Activated naive CD8-positive, alpha-beta T cell treated with anti-CD3 and anti-CD28 coated beads, Interleukin-2, amount 10 ng/mL, durations not matched to agents 7 days and 5 days (primary cell): ENCODE measurements around the gene ARL5B. TPM values are rescaled to one million over a fixed set of nuclear protein-coding genes. Genes with fewer than 3 reads are reported as not detected.

Experiments
- ATAC-seq: fragments of 150-1000 bp; cut with Tn5 transposase; one replicate; pipeline ENCODE4 v1.10.0; 2021; ENCODE audit warnings: low read depth, moderate library complexity
- POLR2A ChIA-PET: fragments of 350-600 bp; sonication (Branson Sonifier 250); formaldehyde crosslinking; loops from one replicate; lab custom pipeline; 2021; ENCODE audit warnings: antibody characterized with exemption; lab: Charles Lee
- DNase-seq: peaks from one replicate; pipeline ENCODE4 v3.0.0; 2021
- H3K27ac Mint-ChIP-seq: one replicate; pipeline ENCODE4 v1.8.0; 2022; ENCODE audit warnings: mild to moderate bottlenecking, mixed read lengths
- H3K27me3 Mint-ChIP-seq: one replicate; pipeline ENCODE4 v1.8.0; 2022; ENCODE audit warnings: mild to moderate bottlenecking, moderate library complexity, mixed read lengths
- H3K36me3 Mint-ChIP-seq: one replicate; pipeline ENCODE4 v1.8.0; 2021; ENCODE audit warnings: mild to moderate bottlenecking, mixed read lengths
- H3K4me1 Mint-ChIP-seq: one replicate; pipeline ENCODE4 v1.8.0; 2021; ENCODE audit warnings: mixed read lengths
- H3K4me3 Mint-ChIP-seq: one replicate; pipeline ENCODE4 v1.8.0; 2022; ENCODE audit warnings: mild to moderate bottlenecking, moderate library complexity, mixed read lengths
- H3K9me3 Mint-ChIP-seq: one replicate; pipeline ENCODE4 v1.8.0; 2021; ENCODE audit warnings: mixed read lengths
- total RNA-seq, 2 experiments: library from RNA; stranded (reverse); gene quantifications; one replicate each; pipeline ENCODE4 v1.2.3, GENCODE V29; 2021

The ARL5B gene
- total RNA-seq, 2 experiments from 2014 or later: 10.8 to 11.8 TPM

- Mint-ChIP-seq H3K4me1 (peaks cover 32% of the 10 kb centered on the region), H3K4me3 (no peak overlapping the region), H3K27ac (no peak overlapping the region), H3K9me3 (no peaks in the 10 kb centered on the region), H3K36me3 (peaks cover 4% of the 10 kb centered on the region), H3K27me3 (no peaks in the 10 kb centered on the region)
- ATAC-seq (no peak), DNase-seq (no peak)
- POLR2A ChIA-PET: interaction anchor here (2.2 kb wide), 1 partner anchor 12 kb away, joined by 8 read pairs; the partner anchor contains the start of gene ARL5B
These were observed 12.1 kb upstream of the ARL5B start for GRCh38 chr10:18647151-18647550.

GRCh38 chr10:18647945-18648344 lies 11.3 kb upstream of the ARL5B start:
- H3K4me1 Mint-ChIP-seq: peaks cover 36% of the 10 kb centered on the region
- H3K9me3 Mint-ChIP-seq: no peaks in the 10 kb centered on the region
- POLR2A ChIA-PET: interaction anchor here (2.2 kb wide), 1 partner anchor 11 kb away, joined by 8 read pairs; the partner anchor contains the start of gene ARL5B
- peaks cover 4% of the 10 kb centered on the region for H3K36me3 Mint-ChIP-seq
- DNase-seq: no peak
- no peak overlapping the region for H3K4me3 Mint-ChIP-seq
- no peak overlapping the region for H3K27ac Mint-ChIP-seq
- H3K27me3 Mint-ChIP-seq: no peaks in the 10 kb centered on the region
- no peak for ATAC-seq

GRCh38 chr10:18649364-18649959 lies 9.8 kb upstream of the ARL5B start:
- Mint-ChIP-seq H3K9me3 (no peaks in the 10 kb centered on the region), H3K36me3 (peaks cover 12% of the 10 kb centered on the region), H3K4me1 (peaks cover 31% of the 10 kb centered on the region), H3K27me3 (no peaks in the 10 kb centered on the region), H3K27ac (peak overlapping the region; percentile 95), H3K4me3 (peak overlapping the region; percentile 96)
- POLR2A ChIA-PET: interaction anchor here (1.3 to 2.8 kb wide), 2 partner anchors 10 to 22 kb away, joined by 4 to 25 read pairs; partner anchors contain the start of gene ARL5B
- no peak for DNase-seq
- ATAC-seq: no peak

GRCh38 chr10:18650404-18650997 lies 8.7 kb upstream of the ARL5B start:
- DNase-seq: no peak
- peaks cover 31% of the 10 kb centered on the region for H3K4me1 Mint-ChIP-seq
- POLR2A ChIA-PET: interaction anchor here (2.8 kb wide), 1 partner anchor 9 kb away, joined by 25 read pairs; the partner anchor contains the start of gene ARL5B
- no peaks in the 10 kb centered on the region for H3K9me3 Mint-ChIP-seq
- peak overlapping the region; percentile 96 for H3K4me3 Mint-ChIP-seq
- H3K27me3 Mint-ChIP-seq: no peaks in the 10 kb centered on the region
- H3K27ac Mint-ChIP-seq: peak overlapping the region; percentile 95
- peaks cover 12% of the 10 kb centered on the region for H3K36me3 Mint-ChIP-seq
- ATAC-seq: no peak

GRCh38 chr10:18651324-18652007 lies 7.8 kb upstream of the ARL5B start, which contains the start of gene NSUN6:
Gene NSUN6, minus strand, starts transcription at chr10:18651587. Its CDS starts 384 bp downstream, at chr10:18651203.
- Mint-ChIP-seq H3K9me3 (no peaks in the 10 kb centered on the region), H3K4me3 (peak within 1 kb of the TSS; percentile 96), H3K36me3 (peaks cover 11% of the 10 kb centered on the region), H3K27me3 (no peaks in the 10 kb centered on the region), H3K4me1 (peaks cover 31% of the 10 kb centered on the region), H3K27ac (peak within 1 kb of the TSS; percentile 95)
- POLR2A ChIA-PET: interaction anchor here (2.8 kb wide), 1 partner anchor 8 kb away, joined by 25 read pairs; the partner anchor contains the start of gene ARL5B
- ATAC-seq: peak; percentile 93
- peak; percentile 91 for DNase-seq

- Mint-ChIP-seq H3K36me3 (peaks cover 11% of the 10 kb centered on the region), H3K4me3 (no peak overlapping the region), H3K4me1 (peaks cover 28% of the 10 kb centered on the region), H3K27ac (no peak overlapping the region), H3K9me3 (no peaks in the 10 kb centered on the region), H3K27me3 (no peaks in the 10 kb centered on the region)
- POLR2A ChIA-PET: no interaction called here
- no peak for ATAC-seq
- no peak for DNase-seq
These were observed 6.1 kb upstream of the ARL5B start for GRCh38 chr10:18653112-18653511.

GRCh38 chr10:18656724-18657123 lies 2.5 kb upstream of the ARL5B start:
- Mint-ChIP-seq H3K4me1 (peaks cover 15% of the 10 kb centered on the region), H3K4me3 (no peak overlapping the region), H3K9me3 (no peaks in the 10 kb centered on the region), H3K36me3 (peaks cover 21% of the 10 kb centered on the region), H3K27ac (no peak overlapping the region), H3K27me3 (no peaks in the 10 kb centered on the region)
- POLR2A ChIA-PET: no interaction called here
- DNase-seq (no peak), ATAC-seq (no peak)

- peak overlapping the region; percentile 95 for H3K27ac Mint-ChIP-seq
- no peaks in the 10 kb centered on the region for H3K9me3 Mint-ChIP-seq
- no peaks in the 10 kb centered on the region for H3K27me3 Mint-ChIP-seq
- POLR2A ChIA-PET: interaction anchor here (0.8 to 2.1 kb wide), 5 partner anchors 9 to 1841 kb away, joined by 4 to 25 read pairs (median 5); partner anchors contain the start of gene RSU1
- H3K36me3 Mint-ChIP-seq: peaks cover 20% of the 10 kb centered on the region
- peak; percentile 39 for DNase-seq
- no peak for ATAC-seq
- peak overlapping the region; percentile 99 for H3K4me3 Mint-ChIP-seq
- peaks cover 10% of the 10 kb centered on the region for H3K4me1 Mint-ChIP-seq
These were observed 733 bp upstream of the ARL5B start for GRCh38 chr10:18658271-18659124.

GRCh38 chr10:18659819-18660535 lies 746 bp downstream of the ARL5B start:
- no peak for DNase-seq
- Mint-ChIP-seq H3K27me3 (no peaks in the 10 kb centered on the region), H3K4me3 (peak overlapping the region; percentile 99), H3K9me3 (no peaks in the 10 kb centered on the region), H3K27ac (peak overlapping the region; percentile 95), H3K36me3 (peaks cover 16% of the 10 kb centered on the region), H3K4me1 (peaks cover 10% of the 10 kb centered on the region)
- ATAC-seq: peak; percentile 16
- POLR2A ChIA-PET: interaction anchor here (1.3 to 2.1 kb wide), 4 partner anchors 10 to 1842 kb away, joined by 4 to 25 read pairs (median 6); partner anchors contain the start of gene RSU1

GRCh38 chr10:18660816-18661431 lies 1.7 kb downstream of the ARL5B start:
- POLR2A ChIA-PET: no interaction called here
- ATAC-seq (no peak), DNase-seq (no peak)
- Mint-ChIP-seq H3K27ac (peak overlapping the region; percentile 42), H3K4me1 (peaks cover 16% of the 10 kb centered on the region), H3K4me3 (peak overlapping the region; percentile 78), H3K9me3 (no peaks in the 10 kb centered on the region), H3K36me3 (peaks cover 19% of the 10 kb centered on the region), H3K27me3 (no peaks in the 10 kb centered on the region)

GRCh38 chr10:18664841-18665478 lies 5.7 kb downstream of the ARL5B start:
- no peak overlapping the region for H3K4me3 Mint-ChIP-seq
- ATAC-seq (no peak), DNase-seq (no peak)
- H3K27ac Mint-ChIP-seq: no peak overlapping the region
- H3K9me3 Mint-ChIP-seq: no peaks in the 10 kb centered on the region
- H3K36me3 Mint-ChIP-seq: peaks cover 29% of the 10 kb centered on the region
- H3K27me3 Mint-ChIP-seq: no peaks in the 10 kb centered on the region
- POLR2A ChIA-PET: no interaction called here
- H3K4me1 Mint-ChIP-seq: peaks cover 19% of the 10 kb centered on the region
